GM12873 (cell line): Measurements from ENCODE around the gene GLYATL2.

Source experiments
- TF ChIP-seq, protein P1 (sequence below): IDR thresholded peaks from 2 replicates; pipeline ENCODE4 v1.5.1; 2012; ENCODE audit warnings: low read depth, mild to moderate bottlenecking, moderate library complexity, low read length, control low read depth; ENCODE audit not compliant: insufficient read depth; ENCODE audit errors: missing control alignments

GLYATL2 gene

DNA sequence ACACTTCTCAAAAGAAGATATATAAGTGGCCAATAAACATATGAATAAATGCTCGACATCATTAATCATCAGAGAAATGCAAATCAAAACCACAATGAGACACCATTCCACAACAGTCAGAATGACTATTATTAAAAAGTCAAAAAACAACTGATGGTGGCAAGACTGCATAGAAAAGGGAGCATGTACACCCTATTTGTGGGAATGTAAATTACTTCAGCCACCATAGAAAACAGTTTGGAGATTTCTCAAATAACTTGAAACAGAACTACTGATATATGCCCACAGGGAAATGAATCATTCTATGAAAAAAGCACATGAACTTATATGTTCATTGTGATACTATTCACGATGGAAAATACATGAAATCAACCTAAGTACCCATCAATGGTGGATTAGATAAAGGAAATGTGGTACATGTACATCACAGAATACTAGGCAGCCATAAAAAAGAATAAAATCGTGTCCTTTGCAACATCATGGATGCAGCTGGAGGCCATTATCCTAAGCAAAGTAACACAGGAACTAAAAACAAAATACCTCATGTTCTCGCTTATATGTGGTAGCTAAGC, 42.4 kb downstream of the GLYATL2 start:
- TF ChIP-seq, protein P1, sequence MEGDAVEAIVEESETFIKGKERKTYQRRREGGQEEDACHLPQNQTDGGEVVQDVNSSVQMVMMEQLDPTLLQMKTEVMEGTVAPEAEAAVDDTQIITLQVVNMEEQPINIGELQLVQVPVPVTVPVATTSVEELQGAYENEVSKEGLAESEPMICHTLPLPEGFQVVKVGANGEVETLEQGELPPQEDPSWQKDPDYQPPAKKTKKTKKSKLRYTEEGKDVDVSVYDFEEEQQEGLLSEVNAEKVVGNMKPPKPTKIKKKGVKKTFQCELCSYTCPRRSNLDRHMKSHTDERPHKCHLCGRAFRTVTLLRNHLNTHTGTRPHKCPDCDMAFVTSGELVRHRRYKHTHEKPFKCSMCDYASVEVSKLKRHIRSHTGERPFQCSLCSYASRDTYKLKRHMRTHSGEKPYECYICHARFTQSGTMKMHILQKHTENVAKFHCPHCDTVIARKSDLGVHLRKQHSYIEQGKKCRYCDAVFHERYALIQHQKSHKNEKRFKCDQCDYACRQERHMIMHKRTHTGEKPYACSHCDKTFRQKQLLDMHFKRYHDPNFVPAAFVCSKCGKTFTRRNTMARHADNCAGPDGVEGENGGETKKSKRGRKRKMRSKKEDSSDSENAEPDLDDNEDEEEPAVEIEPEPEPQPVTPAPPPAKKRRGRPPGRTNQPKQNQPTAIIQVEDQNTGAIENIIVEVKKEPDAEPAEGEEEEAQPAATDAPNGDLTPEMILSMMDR = no peak

DNA sequence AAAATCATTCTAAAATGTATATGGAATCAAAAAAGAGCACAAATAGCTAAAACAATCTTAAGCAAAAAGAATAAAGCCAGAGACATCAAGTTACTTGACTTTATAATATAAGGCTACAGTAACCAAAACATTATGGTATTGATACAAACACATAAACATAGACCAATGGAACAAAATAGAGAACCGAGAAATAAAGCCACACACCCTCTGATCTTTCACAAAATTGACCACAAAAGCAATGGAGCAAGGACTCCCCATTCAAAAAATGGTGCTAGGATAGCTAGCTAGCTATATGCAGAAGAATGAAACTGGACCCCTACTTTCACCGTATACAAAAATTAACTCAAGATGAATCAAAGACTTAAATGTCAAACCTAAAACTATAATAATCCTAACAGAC, 43.2 kb downstream of the GLYATL2 start:
- TF ChIP-seq, protein P1 = no peak

DNA sequence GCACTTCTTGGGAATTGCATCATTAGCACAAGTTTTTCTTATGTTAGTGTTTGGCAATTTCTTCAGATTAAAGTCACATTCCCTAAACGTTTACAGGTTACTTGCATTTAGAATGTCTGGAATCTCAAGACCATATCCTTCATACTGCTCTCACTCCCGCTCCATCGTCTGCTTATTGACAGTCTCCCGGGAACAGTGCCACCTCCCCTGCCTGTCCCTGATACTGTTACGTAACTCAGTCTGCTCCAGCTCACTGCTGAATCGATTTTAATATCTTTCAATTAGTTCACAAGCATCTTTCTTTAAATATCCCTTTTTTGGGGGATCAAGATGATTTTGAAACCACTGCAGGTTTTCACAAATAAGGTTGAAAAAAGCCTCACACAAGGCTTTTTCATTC, 48.2 kb downstream of the GLYATL2 start:
- TF ChIP-seq, protein P1 = no peak

DNA sequence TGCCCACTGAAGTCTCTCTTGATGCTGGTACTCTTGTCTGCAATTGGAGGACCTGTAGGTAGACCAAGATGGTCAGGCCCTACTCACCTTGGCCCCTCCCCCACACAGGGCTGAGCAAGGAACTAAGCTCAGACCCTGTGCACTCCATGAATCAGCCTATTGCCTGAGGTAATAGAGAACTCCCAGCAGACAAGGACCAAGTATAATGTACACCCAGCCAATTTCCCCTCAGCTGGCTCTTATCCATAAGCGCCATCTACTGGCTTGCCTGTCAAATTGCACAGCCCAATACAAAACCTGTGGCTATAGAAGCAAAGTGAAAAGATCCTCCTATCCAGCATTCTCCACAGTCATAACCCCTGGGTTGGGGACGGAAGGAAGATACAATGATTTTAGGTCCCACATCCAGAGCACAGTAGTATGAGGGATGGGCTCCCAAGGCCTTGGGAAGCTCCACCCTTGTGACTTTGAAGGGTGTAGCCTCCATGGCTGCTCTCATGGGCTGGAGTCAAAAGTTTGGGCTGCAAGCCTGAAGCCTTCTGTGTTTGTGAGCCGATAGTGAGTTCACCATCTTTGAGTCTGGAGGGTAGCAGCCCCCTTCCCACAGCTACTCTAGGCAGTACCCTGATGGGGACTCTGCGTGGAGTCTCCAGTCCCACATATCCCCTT, 56.0 kb downstream of the GLYATL2 start:
- TF ChIP-seq, protein P1 = peak; percentile 90

DNA sequence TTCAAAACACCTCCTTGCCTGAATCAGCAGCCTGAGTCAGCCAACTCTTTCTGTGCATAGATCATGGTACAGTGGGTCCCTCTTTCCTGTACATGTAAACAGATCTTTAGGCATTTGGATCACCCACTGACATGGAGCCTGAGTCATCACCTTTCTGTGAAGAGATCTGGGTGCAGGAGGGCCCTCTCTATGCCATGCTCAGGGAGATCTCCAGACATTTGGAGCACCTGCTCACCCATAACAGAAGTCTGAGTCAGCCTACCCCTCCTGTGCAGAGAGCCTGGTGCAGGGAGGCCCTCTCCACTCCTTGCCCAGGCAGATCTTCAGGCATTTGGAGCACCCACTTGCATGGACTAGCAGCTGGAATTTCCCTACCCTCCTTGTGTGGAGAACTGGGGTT, 56.6 kb downstream of the GLYATL2 start:
- TF ChIP-seq, protein P1 = no peak

DNA sequence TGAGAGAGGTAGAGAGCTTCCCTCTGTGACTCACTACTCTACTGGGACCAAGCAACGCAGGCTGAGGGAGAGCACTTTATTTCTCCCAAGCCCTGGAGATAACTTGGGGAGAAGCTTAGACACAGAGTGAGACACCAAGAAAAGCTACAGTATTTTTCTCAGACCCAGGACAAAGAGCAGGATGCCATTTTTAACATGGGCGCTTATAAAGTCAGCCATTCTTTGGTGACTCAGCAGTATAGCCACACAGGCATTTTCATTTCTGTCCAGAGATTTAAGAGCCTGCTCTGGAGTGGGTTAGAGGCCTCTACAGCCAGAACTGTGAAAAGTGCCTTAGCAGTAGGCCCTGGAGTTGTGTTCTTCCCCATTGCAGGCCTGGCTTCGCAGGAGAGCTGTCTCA, 57.8 kb downstream of the GLYATL2 start:
- TF ChIP-seq, protein P1 = no peak

DNA sequence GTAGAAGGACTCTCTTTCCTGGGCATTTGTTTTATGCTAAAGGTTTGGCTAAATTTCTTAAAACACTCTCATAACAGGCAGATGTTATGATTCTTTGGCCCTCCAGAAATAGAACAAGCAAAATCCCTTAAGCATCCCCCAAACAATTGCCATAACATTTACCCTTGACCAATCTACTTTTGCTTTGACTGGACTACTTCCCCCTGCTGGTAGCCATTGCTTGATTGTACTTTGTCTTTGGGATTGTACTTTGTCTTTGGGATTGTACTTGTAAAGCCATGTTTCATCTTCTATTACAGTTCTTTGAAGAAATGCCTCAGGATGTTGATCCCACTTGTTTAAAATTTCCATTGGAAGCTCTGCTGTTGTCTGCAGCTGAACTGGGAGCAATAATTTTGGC, 59.5 kb downstream of the GLYATL2 start:
- TF ChIP-seq, protein P1 = peak; percentile 28
